Lung (tissue), 12 donors: Measurements from ENCODE around the gene NBAS. TPM values are rescaled to one million over a fixed set of nuclear protein-coding genes. Genes with fewer than 3 reads are reported as not detected.

Experiments used
- ATAC-seq: fragments of 200-7000 bp; cut with Tn5 transposase; one replicate; pipeline ENCODE4 v1.9.1; 2020; ENCODE audit warnings: moderate number of reproducible peaks; ENCODE audit not compliant: insufficient read depth, low FRiP score
- DNase-seq, 3 donors: peaks; one replicate each; pipeline ENCODE4 v3.0.0-alpha.2; 2013 to 2017
- H3K27ac ChIP-seq, 2 donors: one replicate each; pipeline ENCODE4 v1.5.1; 2013; ENCODE audit warnings: mild to moderate bottlenecking in 2 of 2, moderate library complexity in 2 of 2, control low read depth in 1 of 2, inconsistent platforms in 1 of 2, low read depth in 1 of 2, low read length in 1 of 2
- H3K27me3 ChIP-seq, 3 donors: one replicate each; pipeline ENCODE4 v1.5.1; 2013; ENCODE audit warnings: low read length in 2 of 3; ENCODE audit not compliant: control insufficient read depth in 3 of 3, insufficient read depth in 3 of 3
- H3K36me3 ChIP-seq, 4 donors: one replicate each; pipeline ENCODE4 v1.5.1; 2013; ENCODE audit warnings: low read length in 4 of 4, mild to moderate bottlenecking in 1 of 4, moderate library complexity in 1 of 4; ENCODE audit not compliant: control insufficient read depth in 4 of 4, insufficient read depth in 4 of 4
- H3K4me1 ChIP-seq, 5 donors: one replicate each; pipeline ENCODE4 v1.5.1; 2013; ENCODE audit warnings: low read length in 5 of 5, mild to moderate bottlenecking in 2 of 5, moderate library complexity in 1 of 5; ENCODE audit not compliant: control insufficient read depth in 5 of 5, insufficient read depth in 5 of 5
- H3K4me3 ChIP-seq: one replicate; pipeline ENCODE4 v1.5.1; 2013; ENCODE audit warnings: mild to moderate bottlenecking, control low read depth, moderate library complexity
- H3K9ac ChIP-seq, 2 donors: one replicate each; pipeline ENCODE4 v1.5.1; 2013; ENCODE audit warnings: low read length in 2 of 2, control low read depth in 1 of 2; ENCODE audit not compliant: insufficient read depth in 1 of 2
- H3K9me3 ChIP-seq, 4 donors: one replicate each; pipeline ENCODE4 v1.5.1; 2013; ENCODE audit warnings: low read length in 3 of 4, mild to moderate bottlenecking in 1 of 4, moderate library complexity in 1 of 4; ENCODE audit not compliant: control insufficient read depth in 4 of 4, insufficient read depth in 3 of 4
- WGBS, 2 donors: extraction: QIAGEN DNeasy Blood & Tissue Kit; methylation state at CpG; one replicate each; pipeline ENCODE4 v1.1.7; 2013; 5-methylcytosine and 5-hydroxymethylcytosine counted together
- polyA plus RNA-seq, 2 donors: library from polyadenylated mRNA; stranded (reverse); fragments of 200-250 nt; gene quantifications; one replicate each; pipeline ENCODE4 v1.2.1, GENCODE V29; 2013
- total RNA-seq, 2 donors: library from RNA; depleted of rRNA in 1 of 2; stranded (reverse); fragments of >200 nt in 1 of 2; gene quantifications; one replicate each; pipeline ENCODE4 v1.2.1, GENCODE V29; 2014 to 2021
- TF ChIP-seq, protein P1 (sequence below): IDR thresholded peaks from 2 replicates; pipeline ENCODE4 v1.5.1; 2012; ENCODE audit warnings: mild to moderate bottlenecking; ENCODE audit errors: control extremely low read depth, extremely low read depth
- donor health status: control.
- donor health status: control.
- donor health status: Bipolar disorder and iron deficiency.
- donor health status: healthy.
- donor health status: DM: yes; HTN: yes; CAD: no.

The NBAS gene
- total and polyA plus RNA-seq, 4 donors: 15.6 to 61.3 (median 35.4) TPM

DNA sequence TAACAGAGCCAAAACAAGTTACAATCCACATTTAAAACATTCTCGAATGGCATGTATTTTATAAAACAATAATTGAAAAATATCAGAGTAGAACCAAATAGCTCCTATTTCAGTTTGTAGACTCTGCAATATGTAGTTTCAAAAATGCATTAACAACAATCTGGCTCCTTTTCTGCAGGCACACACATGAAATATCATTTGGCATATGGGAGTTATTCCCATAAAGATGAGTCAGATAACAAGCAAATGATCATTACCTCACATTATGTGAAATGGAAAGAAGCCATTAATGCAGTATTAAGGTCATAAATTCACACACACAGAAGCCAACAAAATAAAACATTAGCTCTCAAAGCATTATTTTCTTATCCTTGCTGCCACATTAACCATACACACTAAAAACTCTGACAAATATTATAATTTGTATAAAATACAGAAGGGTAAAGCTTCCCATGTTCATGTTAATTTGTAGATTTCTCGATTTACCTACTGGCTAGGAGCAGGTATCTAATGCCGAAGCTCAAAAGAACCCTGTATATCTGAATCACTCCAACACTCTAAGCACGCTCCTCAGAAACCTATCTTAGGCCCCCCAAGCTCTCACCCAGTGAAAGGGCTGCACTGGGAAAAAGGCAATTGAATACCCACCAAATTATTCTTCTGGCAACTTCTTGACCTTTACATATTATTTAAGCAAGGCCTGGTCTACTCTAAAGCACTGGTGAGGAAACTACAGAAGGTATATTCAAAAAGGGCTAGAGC is 13.8 kb downstream of the NBAS start:
- peaks cover 0 to 5% (median 0%) of the 10 kb centered on the region in 5 donors for H3K4me1 ChIP-seq

GRCh38 chr2:15546297-15547098 is 14.6 kb downstream of the NBAS start:
- no peaks in the 10 kb centered on the region for H3K27me3 ChIP-seq
- H3K36me3 ChIP-seq: peaks cover under 1 to 9% (median 5%) of the 10 kb centered on the region in 4 donors
- H3K9me3 ChIP-seq: no peaks in the 10 kb centered on the region
- TF ChIP-seq, protein P1, sequence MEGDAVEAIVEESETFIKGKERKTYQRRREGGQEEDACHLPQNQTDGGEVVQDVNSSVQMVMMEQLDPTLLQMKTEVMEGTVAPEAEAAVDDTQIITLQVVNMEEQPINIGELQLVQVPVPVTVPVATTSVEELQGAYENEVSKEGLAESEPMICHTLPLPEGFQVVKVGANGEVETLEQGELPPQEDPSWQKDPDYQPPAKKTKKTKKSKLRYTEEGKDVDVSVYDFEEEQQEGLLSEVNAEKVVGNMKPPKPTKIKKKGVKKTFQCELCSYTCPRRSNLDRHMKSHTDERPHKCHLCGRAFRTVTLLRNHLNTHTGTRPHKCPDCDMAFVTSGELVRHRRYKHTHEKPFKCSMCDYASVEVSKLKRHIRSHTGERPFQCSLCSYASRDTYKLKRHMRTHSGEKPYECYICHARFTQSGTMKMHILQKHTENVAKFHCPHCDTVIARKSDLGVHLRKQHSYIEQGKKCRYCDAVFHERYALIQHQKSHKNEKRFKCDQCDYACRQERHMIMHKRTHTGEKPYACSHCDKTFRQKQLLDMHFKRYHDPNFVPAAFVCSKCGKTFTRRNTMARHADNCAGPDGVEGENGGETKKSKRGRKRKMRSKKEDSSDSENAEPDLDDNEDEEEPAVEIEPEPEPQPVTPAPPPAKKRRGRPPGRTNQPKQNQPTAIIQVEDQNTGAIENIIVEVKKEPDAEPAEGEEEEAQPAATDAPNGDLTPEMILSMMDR: no peak
- ATAC-seq: no peak
- no peak for DNase-seq
- no peak overlapping the region for H3K9ac ChIP-seq
- no peak overlapping the region for H3K27ac ChIP-seq
- 91 to 95% methylated on average over 11 of the region's 11 CpGs for WGBS, 2 donors
- H3K4me3 ChIP-seq: no peak overlapping the region
- peaks cover 0 to 5% (median 0%) of the 10 kb centered on the region in 5 donors for H3K4me1 ChIP-seq

More for the DNA sequence above, 13.8 kb downstream of the NBAS start:
- Histone ChIP-seq H3K36me3 (peaks cover 3 to 9% (median 6%) of the 10 kb centered on the region in 4 donors), H3K27ac (no peak overlapping the region), H3K9me3 (no peaks in the 10 kb centered on the region), H3K27me3 (no peaks in the 10 kb centered on the region), H3K9ac (no peak overlapping the region), H3K4me3 (no peak overlapping the region)
- TF ChIP-seq, protein P1: no peak
- 97% methylated on average over 4 of the region's 4 CpGs for WGBS, 2 donors
- ATAC-seq: no peak
- DNase-seq: no peak

GRCh38 chr2:15544227-15544626 is 16.9 kb downstream of the NBAS start:
- H3K36me3 ChIP-seq: peaks cover 0 to 7% (median 2%) of the 10 kb centered on the region in 4 donors
- no peak for DNase-seq
- WGBS, 2 donors: 99 to 100% methylated on average over 2 of the region's 2 CpGs
- no peaks in the 10 kb centered on the region for H3K27me3 ChIP-seq
- no peak overlapping the region for H3K27ac ChIP-seq
- TF ChIP-seq, protein P1: no peak
- ATAC-seq: no peak
- peaks cover 0 to 5% (median 0%) of the 10 kb centered on the region in 5 donors for H3K4me1 ChIP-seq
- H3K9me3 ChIP-seq: no peaks in the 10 kb centered on the region
- no peak overlapping the region for H3K9ac ChIP-seq
- H3K4me3 ChIP-seq: no peak overlapping the region
